ENCODE measurements around the gene SLC6A6. TPM values are rescaled to one million over a fixed set of nuclear protein-coding genes. Genes with fewer than 3 reads are reported as not detected.

The SLC6A6 gene
- total RNA-seq, 2 experiments from 2014 or later: 39.8 to 42.6 TPM

GRCh38 chr3:14472471-14473351 lies 70.3 kb downstream of the SLC6A6 start:
- ATAC-seq (ENCODE audit: low read depth): no peak
- POLR2A ChIA-PET: interaction anchor here (0.6 kb wide), 1 partner anchor 186 kb away, joined by 3 read pairs; no protein-coding TSS in a partner anchor
- H3K27me3 Mint-ChIP-seq: no peaks in the 10 kb centered on the region
- no peaks in the 10 kb centered on the region for H3K9me3 Mint-ChIP-seq
- no peak overlapping the region for H3K27ac Mint-ChIP-seq
- peaks cover 3% of the 10 kb centered on the region for H3K36me3 Mint-ChIP-seq
- H3K4me1 Mint-ChIP-seq: no peaks in the 10 kb centered on the region
- no peak for DNase-seq
- no peak overlapping the region for H3K4me3 Mint-ChIP-seq

GRCh38 chr3:14473411-14473891 lies 71.0 kb downstream of the SLC6A6 start:
- POLR2A ChIA-PET: no interaction called here
- Mint-ChIP-seq H3K27me3 (no peaks in the 10 kb centered on the region), H3K4me3 (no peak overlapping the region), H3K9me3 (no peaks in the 10 kb centered on the region), H3K4me1 (no peaks in the 10 kb centered on the region), H3K27ac (no peak overlapping the region), H3K36me3 (peaks cover 4% of the 10 kb centered on the region)
- DNase-seq (no peak), ATAC-seq (ENCODE audit: low read depth) (no peak)

GRCh38 chr3:14474363-14475081 lies 72.1 kb downstream of the SLC6A6 start:
- no peaks in the 10 kb centered on the region for H3K9me3 Mint-ChIP-seq
- POLR2A ChIA-PET: no interaction called here
- DNase-seq (no peak), ATAC-seq (ENCODE audit: low read depth) (no peak)
- H3K36me3 Mint-ChIP-seq: peaks cover 4% of the 10 kb centered on the region
- H3K27ac Mint-ChIP-seq: no peak overlapping the region
- H3K4me1 Mint-ChIP-seq: no peaks in the 10 kb centered on the region
- no peaks in the 10 kb centered on the region for H3K27me3 Mint-ChIP-seq
- no peak overlapping the region for H3K4me3 Mint-ChIP-seq

- H3K36me3 Mint-ChIP-seq: peaks cover 4% of the 10 kb centered on the region
- no peaks in the 10 kb centered on the region for H3K9me3 Mint-ChIP-seq
- no peak overlapping the region for H3K27ac Mint-ChIP-seq
- H3K27me3 Mint-ChIP-seq: no peaks in the 10 kb centered on the region
- POLR2A ChIA-PET: interaction anchor here (0.6 kb wide), 1 partner anchor 73 kb away, joined by 3 read pairs; the partner anchor contains the start of gene SLC6A6
- no peak for DNase-seq
- H3K4me1 Mint-ChIP-seq: no peaks in the 10 kb centered on the region
- ATAC-seq (ENCODE audit: low read depth): no peak
- H3K4me3 Mint-ChIP-seq: no peak overlapping the region
Observed at GRCh38 chr3:14475621-14476020, 73.2 kb downstream of the SLC6A6 start.

- DNase-seq (no peak), ATAC-seq (ENCODE audit: low read depth) (no peak)
- Mint-ChIP-seq H3K27ac (no peak overlapping the region), H3K4me3 (no peak overlapping the region), H3K9me3 (no peaks in the 10 kb centered on the region), H3K27me3 (no peaks in the 10 kb centered on the region), H3K36me3 (peaks cover 4% of the 10 kb centered on the region), H3K4me1 (no peaks in the 10 kb centered on the region)
- POLR2A ChIA-PET: no interaction called here
Observed at GRCh38 chr3:14476583-14477265, 74.3 kb downstream of the SLC6A6 start.

- H3K36me3 Mint-ChIP-seq: peaks cover 4% of the 10 kb centered on the region
- ATAC-seq (ENCODE audit: low read depth): no peak
- POLR2A ChIA-PET: no interaction called here
Observed at GRCh38 chr3:14477311-14477935, 75.0 kb downstream of the SLC6A6 start.

GRCh38 chr3:14478956-14479550 lies 76.6 kb downstream of the SLC6A6 start:
- no peaks in the 10 kb centered on the region for H3K4me1 Mint-ChIP-seq
- H3K27ac Mint-ChIP-seq: no peak overlapping the region
- no peak overlapping the region for H3K4me3 Mint-ChIP-seq
- no peaks in the 10 kb centered on the region for H3K27me3 Mint-ChIP-seq
- H3K36me3 Mint-ChIP-seq: peaks cover 4% of the 10 kb centered on the region
- DNase-seq (no peak), ATAC-seq (ENCODE audit: low read depth) (no peak)
- H3K9me3 Mint-ChIP-seq: no peaks in the 10 kb centered on the region
- POLR2A ChIA-PET: interaction anchor here (0.6 kb wide), 1 partner anchor 48 kb away, joined by 3 read pairs; no protein-coding TSS in a partner anchor

More at GRCh38 chr3:14477311-14477935, 75.0 kb downstream of the SLC6A6 start:
- Mint-ChIP-seq H3K27me3 (no peaks in the 10 kb centered on the region), H3K9me3 (no peaks in the 10 kb centered on the region), H3K4me3 (no peak overlapping the region), H3K4me1 (no peaks in the 10 kb centered on the region), H3K27ac (peak overlapping the region; percentile 25)
- DNase-seq: no peak

- Mint-ChIP-seq H3K27ac (no peak overlapping the region), H3K36me3 (peaks cover 5% of the 10 kb centered on the region), H3K9me3 (no peaks in the 10 kb centered on the region), H3K27me3 (no peaks in the 10 kb centered on the region), H3K4me3 (no peak overlapping the region), H3K4me1 (no peaks in the 10 kb centered on the region)
- POLR2A ChIA-PET: interaction anchor here (0.6 kb wide), 1 partner anchor 49 kb away, joined by 3 read pairs; no protein-coding TSS in a partner anchor
- ATAC-seq (ENCODE audit: low read depth) (no peak), DNase-seq (no peak)
Observed at GRCh38 chr3:14479591-14479990, 77.2 kb downstream of the SLC6A6 start.

GRCh38 chr3:14480207-14481017 lies 78.0 kb downstream of the SLC6A6 start:
- Mint-ChIP-seq H3K36me3 (peaks cover 5% of the 10 kb centered on the region), H3K4me3 (no peak overlapping the region), H3K27ac (no peak overlapping the region)

GRCh38 chr3:14481018-14481645 lies 78.7 kb downstream of the SLC6A6 start:
- Mint-ChIP-seq H3K9me3 (no peaks in the 10 kb centered on the region), H3K4me1 (no peaks in the 10 kb centered on the region), H3K27me3 (no peaks in the 10 kb centered on the region), H3K36me3 (peaks cover 5% of the 10 kb centered on the region), H3K27ac (no peak overlapping the region), H3K4me3 (no peak overlapping the region)
- ATAC-seq (ENCODE audit: low read depth) (no peak), DNase-seq (no peak)
- POLR2A ChIA-PET: no interaction called here

More at GRCh38 chr3:14480207-14481017, 78.0 kb downstream of the SLC6A6 start:
- Mint-ChIP-seq H3K27me3 (no peaks in the 10 kb centered on the region), H3K9me3 (no peaks in the 10 kb centered on the region), H3K4me1 (no peaks in the 10 kb centered on the region)
- no peak for DNase-seq
- ATAC-seq (ENCODE audit: low read depth): no peak
- POLR2A ChIA-PET: no interaction called here

- peaks cover 5% of the 10 kb centered on the region for H3K36me3 Mint-ChIP-seq
- ATAC-seq (ENCODE audit: low read depth) (no peak), DNase-seq (no peak)
- H3K27me3 Mint-ChIP-seq: no peaks in the 10 kb centered on the region
- no peak overlapping the region for H3K4me3 Mint-ChIP-seq
- no peak overlapping the region for H3K27ac Mint-ChIP-seq
- no peaks in the 10 kb centered on the region for H3K9me3 Mint-ChIP-seq
- POLR2A ChIA-PET: no interaction called here
- no peaks in the 10 kb centered on the region for H3K4me1 Mint-ChIP-seq
Observed at GRCh38 chr3:14481646-14482036, 79.2 kb downstream of the SLC6A6 start.
